Inflammatory macrophage treated with lipopolysaccharide for 1 hour (primary cell): ENCODE results near the gene NOVA2.

Experiments
- DNase-seq, 2 donors: peaks; one replicate each; pipeline ENCODE4 v3.0.0-alpha.2; 2020 to 2022

The NOVA2 gene

DNA sequence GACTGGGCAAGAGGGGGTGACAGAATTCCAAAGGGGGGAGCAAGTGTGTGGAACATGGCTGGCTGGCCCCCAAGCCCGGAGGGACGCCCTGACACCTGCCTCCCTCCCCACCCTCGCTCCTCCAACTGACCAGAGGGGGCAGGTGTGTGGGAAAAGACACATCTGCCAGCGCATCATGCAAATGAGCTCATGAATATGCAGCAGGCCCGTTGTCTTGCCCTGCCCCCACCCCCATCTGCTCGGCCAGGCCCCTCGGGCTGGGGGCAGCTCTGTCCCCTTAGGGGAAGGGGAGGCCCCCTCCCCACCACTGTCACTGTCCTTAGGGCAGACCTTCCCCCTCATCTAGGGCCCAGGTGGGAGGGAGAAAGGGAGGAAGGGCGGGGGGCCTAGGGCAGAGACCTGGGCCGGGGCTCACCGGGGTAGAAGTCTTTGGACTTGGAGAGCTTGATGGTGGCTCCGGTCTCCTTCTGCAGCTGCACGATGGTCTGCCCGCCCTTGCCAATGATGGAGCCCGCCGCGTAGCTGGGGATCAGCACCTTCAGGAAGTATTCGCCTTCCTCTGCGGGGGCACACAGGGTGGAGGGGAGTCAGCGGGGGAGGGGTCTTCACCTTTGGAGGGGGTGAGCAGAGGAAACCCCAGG is 12.9 kb downstream of the NOVA2 start:
- no peak for DNase-seq

DNA sequence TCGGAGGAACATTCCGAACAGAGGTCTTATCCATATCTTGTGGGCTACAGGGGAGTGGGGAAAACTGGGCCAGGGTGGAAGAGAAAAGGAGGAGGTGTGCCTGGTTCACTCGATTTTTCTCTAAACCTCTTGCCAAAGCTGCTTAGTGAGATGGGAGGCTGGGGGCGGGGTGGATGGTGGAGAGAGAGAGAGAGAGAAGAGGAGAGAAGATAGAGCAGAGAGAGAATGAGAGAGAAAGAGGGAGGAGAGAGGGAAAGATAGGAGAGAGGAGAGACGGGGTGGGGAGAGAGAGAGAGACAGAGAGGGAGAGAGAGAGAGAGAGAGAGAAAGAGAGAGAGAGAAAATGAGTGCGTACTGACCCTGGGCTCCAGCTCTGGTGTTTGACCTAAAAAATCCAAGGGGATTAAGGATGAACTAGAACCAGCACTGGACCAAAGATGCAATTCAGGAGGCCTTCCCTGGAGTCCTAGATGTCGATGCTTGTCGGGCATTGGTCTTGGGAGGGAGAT is 14.1 kb downstream of the NOVA2 start:
- DNase-seq: no peak

DNA sequence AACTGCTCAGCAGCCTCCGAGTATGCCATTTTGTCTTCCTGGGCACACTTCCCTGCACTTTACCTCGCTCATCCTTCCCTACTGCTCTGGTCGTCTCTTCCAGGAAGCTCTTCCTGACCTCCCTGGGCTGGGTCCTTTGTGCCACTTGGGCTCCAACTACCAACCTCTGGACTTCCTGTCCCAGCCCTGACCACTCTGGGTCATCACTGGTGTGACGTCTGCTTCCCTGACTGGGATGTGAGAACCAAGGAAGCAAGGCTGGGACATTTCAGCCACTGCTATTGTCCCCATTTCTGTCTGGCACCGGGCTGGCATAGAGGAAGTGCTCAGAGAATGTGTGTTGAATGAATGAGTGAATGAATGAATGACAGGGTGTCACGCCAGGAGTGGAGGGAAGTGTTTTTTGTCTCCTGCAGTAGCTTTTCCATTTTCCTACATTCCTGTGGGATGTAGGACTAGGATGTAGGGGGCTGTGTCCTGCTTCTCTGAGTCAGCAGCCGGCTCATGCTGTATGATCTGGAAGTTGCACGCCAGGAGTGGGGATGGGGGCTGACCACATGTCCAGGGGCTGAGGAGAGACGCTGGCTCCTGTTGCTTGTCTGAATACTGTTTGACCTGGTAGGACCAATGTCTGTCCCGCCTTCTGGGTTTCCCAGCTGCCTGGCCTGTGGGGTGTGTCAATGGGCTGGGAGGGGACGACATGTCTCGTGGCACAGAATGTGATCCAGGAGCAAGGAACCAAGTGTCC is 14.7 kb downstream of the NOVA2 start:
- no peak for DNase-seq

DNA sequence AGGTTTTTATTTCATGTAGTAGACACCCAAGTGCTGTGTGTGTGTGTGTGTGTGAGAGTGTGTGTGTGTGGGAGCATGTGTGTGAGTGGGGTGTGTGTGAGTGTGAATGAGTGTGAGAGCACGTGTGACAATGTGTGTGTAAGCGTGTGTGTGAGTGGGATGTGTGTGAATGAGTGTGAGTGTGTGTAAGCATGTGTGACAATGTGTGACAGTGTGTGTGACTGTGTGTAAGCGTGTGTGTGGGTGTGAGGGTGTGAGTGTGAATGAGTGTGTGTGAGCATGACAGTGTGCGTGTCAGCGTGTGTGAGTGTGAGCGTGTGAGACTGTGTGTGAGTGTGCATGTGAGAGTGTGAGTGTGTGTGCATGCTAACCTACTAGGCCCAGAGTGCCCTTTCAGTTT is 15.3 kb downstream of the NOVA2 start:
- DNase-seq: no peak

DNA sequence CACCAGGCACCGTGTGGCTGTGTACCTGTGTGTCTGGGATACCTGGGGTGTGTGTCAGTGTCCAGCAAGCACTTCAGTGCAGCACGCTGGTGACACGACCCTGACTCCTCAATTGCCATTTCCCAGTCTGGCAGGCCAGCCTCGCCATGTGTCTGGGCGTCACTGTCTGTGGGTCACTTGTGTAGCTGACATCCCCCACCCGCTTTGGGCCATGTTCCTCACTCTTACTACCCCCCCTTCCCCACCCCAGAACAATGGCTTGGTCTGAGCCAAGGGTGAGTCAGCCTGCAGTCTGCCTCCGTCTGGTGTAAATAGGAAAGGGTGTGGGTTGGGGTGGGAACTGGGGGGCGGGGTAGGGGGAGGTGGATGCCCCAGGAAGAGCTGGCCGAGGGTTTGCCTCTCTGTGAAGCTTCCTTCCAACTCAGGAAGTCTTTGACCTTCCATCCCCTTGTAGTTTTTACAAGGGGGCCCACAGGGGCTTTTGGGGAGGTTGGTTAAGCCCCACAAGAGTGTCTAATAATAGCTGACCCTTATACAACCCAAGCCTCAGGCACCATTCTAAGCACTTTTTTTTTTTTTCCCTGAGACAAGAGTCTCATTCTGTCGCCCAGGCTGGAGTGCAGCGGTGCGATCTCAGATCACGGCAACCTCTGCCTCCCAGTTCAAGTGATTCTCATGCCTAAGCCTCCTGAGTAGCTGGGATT is 17.6 kb downstream of the NOVA2 start:
- no peak for DNase-seq

DNA sequence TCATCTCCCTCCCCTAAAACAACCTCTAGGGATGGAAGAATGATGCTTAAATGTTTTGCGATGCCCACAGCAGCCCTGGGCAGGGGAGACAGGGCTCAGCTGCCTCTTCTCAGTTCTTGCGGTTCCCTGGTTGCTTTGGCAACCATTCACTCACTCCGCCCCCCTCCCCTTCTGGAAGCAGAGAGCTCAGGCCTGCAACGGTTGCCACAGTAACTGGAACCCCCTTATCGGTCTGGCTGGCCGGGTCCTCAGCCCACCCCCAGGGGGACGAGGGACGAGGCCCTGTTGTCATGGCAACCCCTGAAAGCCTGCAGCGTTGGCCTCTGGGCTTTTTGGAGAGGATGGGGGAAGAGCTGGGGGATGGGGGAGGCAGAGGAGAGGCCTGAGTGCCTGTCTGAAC is 19.5 kb downstream of the NOVA2 start:
- no peak for DNase-seq

DNA sequence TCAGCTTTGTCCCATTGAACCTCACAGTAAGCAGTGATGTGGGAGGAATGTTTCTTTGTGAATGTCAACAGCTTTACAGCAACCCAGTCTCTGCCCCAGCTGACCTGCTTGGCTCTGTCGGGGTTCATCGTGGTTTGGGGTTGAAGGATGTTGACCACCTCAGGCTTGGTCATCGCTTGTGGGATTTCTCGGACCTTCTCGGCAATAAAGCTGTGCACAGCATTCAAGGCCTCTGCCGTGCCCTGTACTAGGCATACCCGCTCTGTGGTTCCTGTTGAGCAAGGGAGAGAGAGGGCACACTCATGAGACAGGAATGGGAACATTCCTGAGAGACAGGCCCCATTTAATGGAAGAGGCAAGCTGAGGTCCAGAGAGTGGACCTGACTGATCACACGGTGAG is 20.0 kb downstream of the NOVA2 start:
- no peak for DNase-seq

DNA sequence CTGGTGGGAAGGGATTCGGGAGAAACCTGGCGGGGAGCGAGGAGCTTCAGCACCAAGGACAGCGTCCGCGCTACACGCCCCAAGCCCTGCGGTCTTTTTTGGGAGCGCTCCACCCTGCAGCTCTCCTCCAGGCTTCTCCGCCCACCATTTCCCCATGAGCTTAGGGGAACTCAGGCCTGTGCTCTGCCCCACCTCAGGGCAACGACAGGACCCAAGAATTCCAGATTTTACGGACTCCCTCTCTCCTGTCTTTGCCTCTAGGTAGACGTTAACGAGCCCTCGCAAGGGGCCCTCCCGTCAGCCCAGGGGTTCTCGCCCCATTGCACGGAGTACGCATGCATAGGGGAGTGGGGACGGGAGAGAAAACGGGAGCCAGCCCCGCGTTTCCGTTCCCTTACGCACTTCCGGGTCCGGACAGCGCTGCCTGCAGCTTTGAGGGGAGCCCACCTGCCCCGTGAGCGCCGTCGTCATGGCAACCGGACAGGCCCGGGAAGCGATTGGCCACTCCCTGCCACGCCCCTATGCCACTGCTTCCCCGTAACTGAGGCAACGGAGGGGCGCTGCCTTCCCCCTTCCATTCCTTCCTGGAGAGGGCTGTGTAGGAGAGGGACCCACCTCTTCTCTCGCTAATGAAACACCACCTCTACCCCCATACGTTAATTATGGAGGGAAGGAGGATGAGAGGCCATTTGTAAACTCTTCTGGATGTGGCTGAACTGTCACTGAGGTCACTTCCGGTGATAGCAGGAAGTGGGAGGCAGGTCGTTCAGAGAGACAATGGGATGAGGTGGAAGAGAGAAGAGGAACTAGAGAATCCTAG is 20.8 kb downstream of the NOVA2 start:
- DNase-seq: peak; percentile 29 to 53

DNA sequence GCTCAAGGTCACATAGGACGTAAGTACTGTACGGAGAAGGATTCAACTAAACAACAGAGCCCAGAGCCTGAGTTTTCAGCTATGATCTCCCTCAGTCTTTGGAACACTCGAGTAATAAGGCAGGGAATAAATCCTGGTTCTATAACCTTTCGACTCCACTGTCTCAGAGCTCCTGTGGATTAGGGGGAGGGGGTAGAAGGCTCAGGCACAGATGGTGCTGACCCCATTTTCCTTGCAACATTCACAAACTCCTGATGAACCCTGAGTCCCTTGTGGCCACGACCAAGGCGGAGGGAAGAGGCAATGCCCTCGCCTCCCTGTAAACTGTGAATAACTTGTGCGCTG is 21.4 kb downstream of the NOVA2 start:
- DNase-seq: no peak

DNA sequence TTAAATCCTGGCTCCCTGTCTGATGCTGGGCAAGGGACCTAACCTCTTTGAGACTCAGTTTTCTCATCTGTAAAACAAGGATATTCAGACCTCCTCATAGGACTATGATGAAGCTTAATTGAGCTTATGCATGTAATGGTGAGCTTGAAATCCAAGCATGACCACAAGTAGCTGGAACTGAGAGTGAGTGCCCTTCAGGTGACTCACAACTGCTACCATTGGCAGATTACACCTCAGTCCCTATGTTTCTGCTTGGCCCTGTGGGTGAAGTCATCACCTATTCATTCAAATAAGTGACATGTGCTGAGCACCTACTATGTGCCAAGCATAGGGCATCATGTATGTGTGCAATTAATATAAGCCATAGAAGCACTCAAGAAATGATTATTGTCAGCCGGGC is 25.7 kb downstream of the NOVA2 start:
- no peak for DNase-seq

DNA sequence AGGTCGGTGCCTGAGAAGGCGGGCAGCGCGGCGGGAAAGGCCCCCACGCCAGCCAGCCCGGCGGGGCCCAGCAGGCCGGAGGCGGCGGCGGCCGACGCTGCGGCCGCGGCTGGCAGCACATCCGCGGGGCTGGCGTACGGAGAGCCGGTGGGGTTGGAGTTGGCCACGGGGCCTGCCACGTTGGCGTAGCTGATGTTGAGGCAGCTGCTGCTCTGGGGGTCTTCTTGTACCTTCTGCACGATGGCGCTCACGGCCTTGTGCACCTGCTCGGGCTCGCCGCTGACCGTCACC is 33.2 kb downstream of the NOVA2 start:
- no peak for DNase-seq

DNA sequence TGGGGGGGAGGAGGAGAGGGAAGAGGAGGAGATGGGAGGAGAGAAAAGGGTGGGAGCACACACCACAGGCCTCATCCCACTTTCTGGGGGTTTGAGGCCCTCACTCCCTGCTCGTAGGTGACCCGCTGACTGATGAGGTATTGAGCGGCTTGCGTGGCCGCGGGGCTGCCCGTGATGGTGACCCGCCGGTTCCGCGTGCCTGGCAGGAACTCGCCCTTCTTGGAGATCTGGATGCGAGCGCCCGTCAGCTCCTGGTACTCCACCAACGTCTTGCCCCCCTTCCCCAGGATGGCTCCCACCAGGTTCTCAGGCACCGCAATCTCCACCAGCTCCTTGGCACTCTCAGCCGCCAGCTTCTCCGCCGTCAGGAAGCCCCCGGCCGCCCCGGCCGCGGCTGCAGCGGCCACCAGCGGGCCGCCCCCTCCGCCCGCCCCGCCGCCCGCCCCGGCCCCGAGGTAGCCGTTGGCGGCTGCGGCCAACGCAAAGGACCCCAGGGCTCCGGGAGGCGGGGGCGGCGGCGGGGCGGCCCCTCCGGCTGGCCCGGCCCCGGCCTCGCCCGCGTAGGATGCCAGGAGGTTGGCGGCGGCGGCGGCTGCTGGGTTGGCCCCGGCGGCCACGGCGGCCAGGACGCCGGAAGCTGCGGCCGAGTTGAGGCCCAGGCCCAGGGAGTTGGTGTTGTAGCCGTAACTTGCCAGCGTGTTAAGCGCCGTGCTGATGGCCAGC is 33.7 kb downstream of the NOVA2 start:
- no peak for DNase-seq

DNA sequence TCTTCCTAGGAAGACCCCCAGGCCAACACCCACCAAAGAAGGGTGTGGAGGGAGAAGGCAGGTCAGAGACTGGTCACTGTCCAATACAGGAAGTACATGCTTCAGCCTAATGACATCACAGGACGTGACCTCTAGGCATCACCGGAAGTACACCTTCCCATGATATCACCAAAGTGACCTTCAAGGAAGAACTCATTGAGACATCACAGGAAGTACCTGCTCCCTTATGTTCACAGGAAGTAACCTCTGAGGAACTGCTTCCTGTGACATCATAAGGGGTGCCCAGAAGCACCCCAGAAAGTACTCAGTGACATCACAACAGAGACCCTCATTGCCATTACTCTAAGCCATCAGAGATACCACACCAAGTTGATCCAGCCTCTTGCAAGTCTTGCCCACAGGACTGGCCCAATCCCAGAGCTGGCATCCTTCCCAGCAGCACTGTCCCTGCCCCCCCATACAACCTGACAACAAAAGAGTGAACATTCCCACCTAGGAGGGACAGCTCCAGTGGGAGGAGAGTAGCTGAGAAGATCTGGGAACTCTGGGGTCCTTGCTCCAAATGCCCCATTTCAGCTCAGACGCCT is 34.8 kb downstream of the NOVA2 start:
- DNase-seq: no peak

DNA sequence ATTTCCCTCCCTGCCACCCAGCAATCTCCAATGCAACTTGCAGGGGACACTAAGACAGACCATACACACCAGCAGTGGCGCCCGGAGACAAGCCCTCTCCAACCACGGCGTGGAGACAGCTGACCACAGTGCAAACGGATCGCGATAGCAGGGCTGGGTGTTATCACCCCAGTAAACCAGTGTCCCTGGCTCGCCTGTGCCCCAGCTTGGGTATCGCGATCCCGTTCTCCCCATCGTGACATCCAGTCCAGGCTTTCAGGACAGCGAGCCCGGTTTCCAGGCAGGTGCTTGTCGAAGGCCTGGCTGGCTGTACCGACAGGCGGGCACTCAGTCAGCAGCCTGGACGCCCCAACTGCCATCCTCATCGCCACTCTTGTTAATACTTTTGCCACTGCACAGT is 38.4 kb downstream of the NOVA2 start:
- no peak for DNase-seq

DNA sequence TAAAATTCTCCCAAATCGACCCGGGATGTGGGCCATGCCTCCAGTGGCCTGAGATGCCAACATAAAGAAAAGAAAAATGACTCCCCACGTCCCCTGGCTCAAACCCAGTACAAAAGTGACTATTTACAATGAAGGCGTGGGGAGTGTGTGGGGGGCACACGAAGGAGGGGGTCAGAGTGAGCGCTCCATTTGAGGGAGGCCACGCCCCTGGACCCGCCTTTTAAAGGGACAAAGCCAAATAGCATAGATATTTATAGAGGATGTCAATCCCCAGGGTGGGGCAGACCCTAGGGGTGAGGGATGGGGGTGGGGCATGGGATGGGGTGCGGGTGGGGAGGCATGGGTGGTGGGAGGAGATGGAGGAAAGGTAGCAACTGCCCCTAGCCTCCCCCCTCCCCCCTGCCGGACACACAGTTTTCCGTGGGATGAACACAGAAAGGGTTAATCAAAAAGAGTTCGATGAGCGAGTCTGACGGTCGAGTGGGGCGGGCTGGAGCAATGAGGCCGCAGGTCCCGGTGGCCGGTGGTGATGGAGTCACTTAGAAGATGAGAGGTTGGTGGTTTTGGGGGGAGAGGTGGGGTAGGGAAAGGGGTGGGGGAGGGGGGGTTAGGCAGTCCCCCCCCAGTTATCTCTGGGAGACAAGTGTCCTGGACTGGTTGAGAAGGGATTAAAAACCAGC is 39.0 kb downstream of the NOVA2 start:
- DNase-seq: no peak

DNA sequence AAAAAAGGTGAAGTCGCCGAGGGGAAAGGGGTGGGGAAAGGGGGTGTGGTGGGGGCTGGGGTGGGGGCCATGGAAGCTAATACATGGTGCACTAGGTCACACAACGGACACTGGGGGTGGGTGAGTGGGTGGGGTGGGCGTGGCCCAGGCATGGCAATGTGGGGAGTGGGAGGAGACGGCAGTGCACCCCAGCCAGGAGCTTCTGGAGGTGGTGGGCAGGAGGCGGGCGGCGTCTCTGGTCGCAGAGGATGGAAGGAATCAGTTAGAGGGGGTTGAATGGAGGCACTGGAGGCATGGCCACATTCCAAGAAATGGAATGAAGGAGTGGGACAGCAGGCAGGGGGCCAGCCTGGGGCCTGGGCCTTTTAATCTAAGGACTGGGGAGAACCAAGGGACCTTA is 39.9 kb downstream of the NOVA2 start:
- DNase-seq: no peak

DNA sequence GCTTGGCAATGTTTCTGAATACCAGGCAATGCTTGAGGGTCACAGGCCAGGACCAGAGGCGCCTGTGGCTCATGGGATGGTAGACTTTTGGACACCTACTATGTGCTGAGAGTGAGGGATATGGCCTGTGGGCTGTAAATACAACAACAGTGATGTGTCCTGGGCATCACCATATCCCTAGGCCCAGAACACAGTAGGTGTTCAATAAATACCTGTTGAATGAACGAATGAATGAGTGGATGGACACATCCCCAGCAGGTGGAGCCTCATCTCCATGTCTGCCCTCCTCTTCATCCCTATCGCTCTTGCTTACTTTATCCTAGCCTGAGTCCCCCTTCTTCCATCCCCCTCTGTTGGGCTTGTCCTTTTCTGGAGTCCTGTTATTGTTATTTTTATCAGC is 42.6 kb downstream of the NOVA2 start:
- no peak for DNase-seq

DNA sequence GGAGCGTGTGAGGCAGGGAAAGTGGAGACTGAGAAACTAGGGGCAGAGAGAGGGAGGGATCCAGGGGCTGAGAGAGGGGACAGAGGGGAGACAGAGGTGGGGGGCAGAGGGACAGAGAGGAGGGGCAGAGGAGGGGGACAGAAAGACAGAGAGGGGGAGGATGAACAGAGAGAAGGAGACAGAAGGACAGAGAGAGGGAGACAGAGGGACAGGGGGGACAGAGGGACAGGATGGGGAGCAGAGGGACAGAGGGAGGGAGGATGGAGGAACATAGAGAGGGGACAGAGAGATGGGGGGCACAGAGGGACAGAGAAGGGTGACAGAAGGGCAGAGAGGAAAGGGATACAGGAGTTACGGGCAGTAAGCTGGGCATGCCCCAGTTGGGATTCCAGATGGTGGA is 44.4 kb downstream of the NOVA2 start:
- DNase-seq: no peak

DNA sequence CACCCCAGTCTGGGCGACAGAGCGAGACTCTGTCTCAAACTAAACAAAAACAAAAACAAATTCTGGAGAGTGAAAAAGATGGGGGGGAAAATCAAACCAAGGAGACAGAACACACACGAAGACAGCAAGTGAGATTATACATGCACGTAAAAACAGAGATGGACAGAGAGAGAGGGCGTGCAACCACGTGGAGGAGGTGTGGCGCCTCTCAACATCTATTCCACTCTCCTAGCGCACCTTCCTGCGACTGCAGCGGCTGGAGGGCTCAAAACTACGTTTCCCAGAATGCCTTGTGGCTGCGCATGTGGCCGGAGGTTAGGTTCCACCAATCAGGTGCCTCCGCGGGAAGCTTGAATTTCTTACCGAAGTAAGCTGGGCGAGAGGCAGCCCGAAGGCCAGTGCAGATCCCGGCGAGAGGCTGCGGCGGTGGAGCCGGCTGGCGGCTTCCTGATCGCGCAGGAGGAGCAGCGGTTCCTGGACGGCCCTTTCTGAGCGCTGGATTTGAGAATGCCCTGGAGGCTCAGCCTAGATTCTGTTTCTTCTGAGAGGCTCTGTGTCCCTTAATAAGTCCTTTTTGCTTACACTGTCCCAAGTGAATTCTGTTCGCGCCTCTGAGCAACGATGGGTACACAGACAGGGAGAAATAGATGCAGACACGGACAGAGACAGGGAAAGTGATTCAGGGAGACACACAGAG is 46.0 kb downstream of the NOVA2 start:
- DNase-seq: peak; percentile 76 to 95

DNA sequence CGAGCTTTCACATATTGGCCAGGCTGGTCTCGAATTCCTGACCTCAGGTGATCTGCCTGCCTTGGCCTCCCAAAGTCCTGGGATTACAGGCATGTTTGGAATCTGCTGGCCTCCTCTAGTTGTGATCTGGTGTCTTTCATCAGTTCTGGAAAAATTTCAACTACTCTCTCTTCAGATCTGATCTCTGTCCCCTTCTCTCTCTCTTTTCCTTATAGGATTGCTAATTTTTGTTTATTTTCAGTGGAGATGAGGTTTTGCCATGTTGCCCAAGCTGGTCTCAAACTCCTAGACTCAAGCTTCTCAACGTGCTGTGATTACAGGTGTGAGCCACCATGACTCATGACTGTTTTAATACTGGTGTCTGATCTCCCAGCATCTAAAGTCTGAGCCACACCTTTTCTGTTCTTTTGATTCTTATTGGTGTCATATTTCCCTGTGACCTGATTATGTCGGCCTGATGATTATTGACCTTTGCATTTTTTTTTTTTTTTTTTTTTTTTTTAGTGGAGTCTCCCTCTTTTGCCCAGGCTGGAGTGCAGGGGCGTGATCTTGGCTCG is 48.7 kb downstream of the NOVA2 start:
- no peak for DNase-seq

DNA sequence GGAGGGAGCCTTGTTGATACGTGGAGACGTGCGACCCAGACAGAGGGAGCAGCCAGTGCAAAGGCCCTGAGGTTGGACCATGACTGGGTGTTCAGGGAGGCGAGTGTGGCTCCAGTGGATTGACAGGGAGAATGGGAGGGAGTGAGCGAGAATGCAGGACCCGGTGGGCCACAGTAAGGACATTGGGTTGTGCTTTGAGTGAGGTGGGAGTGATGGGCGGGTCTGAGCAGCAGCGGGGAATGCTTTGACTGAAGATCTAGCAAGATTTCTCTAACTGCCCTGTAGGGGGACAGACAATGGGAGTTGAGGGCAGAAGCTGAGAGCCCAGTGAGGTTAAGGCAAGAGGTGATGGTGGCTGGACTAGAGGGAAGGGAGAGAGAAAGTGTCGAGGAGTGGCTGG is 51.4 kb downstream of the NOVA2 start:
- no peak for DNase-seq
